HG02759 (cell line): Measurements from ENCODE around the gene ANKRD55.
A peak's percentile ranks its signal among the peaks of the same experiment; 100 is the strongest.
"Not testable (repeated sequence)": the region's sequence is repeated elsewhere in the genome, so short reads cannot be mapped to it uniquely, and the experiment has no call there.

Experiments
- ATAC-seq: cut with Tn5 transposase; IDR thresholded peaks from one replicate; pipeline ENCODE4 v1.9.1; 2021; ENCODE audit warnings: mild to moderate bottlenecking, moderate library complexity; ENCODE audit not compliant: unreplicated experiment

The ANKRD55 gene

DNA sequence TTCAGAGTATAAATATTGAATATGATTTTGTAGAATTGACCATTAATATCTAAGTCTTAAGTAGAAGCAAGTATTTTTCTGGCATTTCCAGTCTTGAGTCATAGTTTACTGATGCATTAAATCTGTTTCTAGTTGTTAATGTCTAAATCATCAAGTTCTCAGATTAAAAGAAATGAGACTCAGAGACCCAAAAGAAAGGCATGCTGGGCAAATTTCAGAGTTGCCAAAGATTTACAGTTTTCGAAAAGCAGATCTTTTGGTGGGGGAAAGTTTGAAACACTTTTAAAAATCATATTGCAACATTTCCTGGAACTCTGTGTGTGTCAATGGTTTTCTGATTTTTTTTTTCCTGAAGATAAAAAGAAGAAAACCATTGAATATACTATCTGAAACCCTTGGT lies 60.9 kb downstream of the ANKRD55 start:
- ATAC-seq, result no peak

DNA sequence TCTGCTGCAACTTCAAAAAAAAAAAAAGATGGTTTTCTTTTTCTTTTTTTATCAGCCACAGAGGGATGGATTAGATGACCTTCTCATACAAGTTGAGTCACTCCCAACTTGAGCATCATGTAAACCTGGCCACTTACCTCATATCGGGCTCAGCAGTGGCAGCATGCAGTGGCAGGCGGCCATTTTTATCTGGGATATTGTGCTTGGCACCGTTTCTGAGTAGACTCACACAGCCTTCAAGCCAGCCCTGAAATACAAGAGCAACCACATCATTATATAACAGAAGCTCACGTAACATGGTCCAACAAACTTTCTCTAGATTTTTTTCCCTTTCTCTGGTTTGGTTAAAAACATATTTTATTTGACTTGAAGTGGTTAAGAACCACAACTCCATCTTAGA lies 62.6 kb downstream of the ANKRD55 start:
- ATAC-seq, result no peak

DNA sequence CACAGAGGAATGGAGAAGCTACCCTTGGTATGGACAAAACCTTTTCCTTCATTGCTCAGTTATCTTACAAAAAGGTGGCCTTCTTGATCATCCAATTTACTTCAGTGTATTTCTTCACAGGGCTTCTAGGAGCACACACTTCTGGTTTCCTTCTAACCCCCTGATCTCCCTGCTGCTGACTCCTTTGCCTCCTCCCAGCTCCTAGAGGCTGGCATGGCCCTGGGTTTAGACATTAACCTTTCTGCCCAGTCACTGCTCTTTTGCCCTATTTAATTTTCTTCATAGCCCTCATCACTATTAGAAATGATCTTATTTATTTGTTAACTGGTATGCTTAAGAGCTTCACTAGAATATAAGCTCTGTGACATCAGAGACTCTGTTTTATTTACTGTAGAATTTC lies 63.2 kb downstream of the ANKRD55 start:
- ATAC-seq, result no peak

DNA sequence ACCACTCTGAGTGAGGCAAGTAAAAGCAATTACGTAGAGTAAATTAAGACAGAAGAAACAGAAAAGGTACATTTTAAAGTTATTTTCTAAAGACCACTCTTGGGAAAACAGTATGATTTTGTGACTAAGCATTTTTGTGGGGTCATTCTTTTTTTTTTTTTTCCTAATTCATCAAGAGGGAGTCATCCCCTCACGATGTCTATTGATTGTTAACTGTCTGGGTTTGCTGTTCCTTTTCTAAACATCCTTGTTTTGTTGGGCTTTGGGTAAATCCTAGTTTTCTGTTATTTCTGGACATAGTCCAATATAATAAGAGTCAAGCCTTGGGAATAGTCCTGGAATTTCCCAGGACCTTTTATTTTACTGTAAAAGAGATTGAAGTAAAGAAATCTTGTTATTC lies 63.8 kb downstream of the ANKRD55 start:
- no peak for ATAC-seq

DNA sequence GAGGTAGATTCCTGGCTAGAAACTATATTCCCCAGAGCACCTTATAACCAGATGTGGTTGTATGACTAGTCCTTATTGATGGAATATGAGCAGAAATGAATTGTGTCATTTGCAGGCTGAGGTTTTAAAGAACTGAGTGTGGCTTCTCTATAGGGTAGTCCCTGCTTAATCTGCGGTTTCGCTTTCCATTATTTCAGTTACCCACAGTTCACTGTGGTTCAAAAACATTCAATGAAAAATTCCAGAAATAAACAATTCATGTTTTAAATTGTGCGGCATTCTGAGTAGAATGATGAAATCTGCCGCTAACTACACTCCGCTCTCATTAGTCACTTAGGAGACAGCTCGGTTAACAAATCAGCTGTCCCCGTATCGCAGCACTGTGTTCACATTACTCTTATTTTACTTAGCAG lies 65.1 kb downstream of the ANKRD55 start:
- ATAC-seq, result no peak

DNA sequence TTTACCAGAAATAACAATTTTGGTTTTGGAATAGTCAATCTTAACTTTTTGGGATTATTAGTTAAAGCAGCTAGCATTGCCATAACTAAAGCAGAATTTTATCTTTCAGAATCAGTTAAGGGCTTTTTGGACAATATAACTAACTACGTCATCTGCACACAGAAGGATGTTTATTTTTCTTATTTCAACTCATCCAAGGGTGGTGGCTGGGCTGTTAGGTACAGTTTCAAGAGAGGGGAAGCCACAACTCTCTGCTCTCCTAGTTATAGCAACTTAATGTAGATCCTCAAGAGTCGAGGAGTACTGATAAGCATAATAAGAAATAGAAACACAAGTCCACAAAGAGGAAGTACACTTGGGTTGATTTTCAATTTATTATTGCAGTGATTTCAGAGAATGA lies 65.6 kb downstream of the ANKRD55 start:
- ATAC-seq, result no peak

DNA sequence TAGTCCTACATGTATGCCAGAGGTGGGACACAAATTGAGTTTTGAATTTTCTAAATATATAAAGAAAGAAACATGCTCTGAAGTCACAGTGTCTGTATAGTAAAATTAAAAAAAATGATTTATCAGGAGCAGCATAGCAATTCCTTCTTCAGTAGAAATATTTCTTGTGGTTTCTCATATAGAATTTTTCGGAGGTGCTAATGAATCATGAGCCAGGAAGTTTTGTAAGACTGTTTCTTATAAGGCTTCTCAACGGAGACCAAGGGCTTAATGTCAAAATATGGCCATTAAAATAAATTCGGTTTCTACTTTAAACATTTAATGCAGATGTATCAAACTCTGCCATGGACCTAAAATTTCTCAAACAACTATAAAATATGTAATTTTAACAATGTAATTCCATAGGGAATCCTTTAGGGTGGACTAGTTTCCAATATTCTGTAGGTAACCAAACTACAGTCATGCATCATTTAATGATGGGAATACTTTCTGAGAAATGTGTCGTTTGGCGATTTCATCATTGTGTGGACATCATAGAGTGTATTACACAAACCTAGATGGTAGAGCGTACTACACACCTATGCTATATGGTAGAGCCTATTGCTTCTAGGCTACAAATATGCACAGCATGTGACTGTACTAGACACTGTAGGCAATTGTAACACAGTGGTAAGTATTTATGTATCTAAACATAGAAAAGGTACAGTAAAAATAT lies 66.3 kb downstream of the ANKRD55 start:
- ATAC-seq, result no peak

DNA sequence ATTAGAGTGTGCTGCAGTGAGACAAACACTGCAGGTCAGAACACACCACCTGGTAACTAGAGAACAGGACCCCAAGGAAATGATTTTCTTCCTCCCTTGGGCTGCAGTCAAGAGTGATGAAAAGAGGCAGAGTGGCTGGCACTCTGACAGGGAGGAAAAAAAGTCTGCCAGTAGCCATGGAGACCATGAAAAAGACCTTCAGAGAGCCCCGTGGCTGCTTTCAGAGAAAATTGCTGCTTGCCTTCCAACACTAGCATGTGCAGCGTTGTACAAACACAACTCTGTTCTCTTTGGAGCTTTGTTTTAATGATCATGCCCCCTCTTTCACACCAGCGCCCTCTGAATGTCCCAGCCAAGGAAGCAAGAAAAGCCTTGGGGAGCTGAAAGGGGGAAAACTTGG lies 68.8 kb downstream of the ANKRD55 start:
- ATAC-seq, result no peak

DNA sequence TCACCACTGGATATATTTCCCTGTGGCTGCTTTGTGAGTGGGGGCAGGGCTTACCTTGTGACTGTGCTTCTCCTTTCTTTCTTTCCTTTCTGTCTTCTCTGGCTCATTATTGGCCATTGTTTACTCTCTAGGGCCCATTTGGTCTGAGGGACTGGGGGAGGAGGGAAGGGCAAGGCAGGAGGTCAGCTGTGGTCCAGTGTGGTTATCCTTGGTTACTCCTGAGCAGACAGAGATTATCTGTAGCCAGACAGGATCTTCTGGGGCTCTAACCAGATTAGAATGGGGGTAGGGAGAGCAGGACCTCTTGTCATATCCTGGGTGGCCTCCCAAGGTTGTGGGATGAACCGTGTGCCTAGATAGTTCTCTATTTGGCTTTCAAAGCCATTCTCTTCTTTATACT lies 71.2 kb downstream of the ANKRD55 start:
- ATAC-seq, result no peak

DNA sequence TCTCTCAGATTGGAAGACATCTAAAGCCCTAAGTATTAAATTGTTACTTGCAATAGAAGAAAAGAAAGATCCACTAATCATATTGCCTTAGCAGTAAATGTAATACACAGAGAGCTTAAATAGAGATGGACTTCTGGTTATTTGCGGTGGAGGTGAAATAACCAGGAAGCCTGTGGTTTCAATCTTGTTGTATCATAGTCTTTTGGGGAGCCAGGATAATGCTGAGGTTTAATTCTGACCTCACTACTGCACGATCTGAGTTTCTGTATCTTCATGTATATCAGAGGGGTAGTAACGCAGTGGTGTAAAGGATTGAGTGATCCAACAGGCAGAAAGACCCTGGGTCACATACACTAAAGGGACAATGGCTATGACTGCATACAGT lies 71.7 kb downstream of the ANKRD55 start:
- ATAC-seq, result no peak

DNA sequence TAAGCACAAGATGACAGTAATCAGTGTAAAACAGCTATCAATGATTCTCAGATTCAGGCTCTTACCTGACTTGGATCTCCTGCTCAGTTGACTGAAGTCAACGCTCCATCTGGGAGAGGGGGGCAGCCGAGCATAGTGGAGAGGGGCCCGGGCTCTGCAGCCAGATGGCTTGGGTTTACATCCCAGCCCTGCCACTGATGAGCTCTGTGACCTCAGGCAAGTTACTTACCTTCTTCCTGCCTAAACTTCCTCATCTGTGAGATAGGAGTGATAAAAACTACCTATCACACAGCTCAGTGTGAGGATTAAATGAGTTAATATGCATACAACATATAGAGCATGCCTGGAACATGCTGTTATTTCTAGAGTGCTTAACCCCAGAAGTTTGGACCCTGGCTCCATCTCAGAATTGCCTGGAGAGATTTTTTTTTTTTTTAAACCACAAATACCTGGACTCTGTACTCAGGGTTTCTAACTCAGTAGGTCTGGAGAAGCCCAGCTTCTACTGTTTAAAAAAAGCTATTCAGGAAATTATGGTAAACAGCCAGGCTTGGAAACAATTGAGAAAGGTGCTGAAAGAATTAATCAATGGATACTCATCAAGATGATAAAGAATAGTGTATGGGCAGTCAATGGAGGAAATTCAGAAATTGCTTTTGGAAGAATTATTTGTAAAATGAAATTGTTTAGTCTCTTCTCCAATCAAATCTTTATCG lies 72.2 kb downstream of the ANKRD55 start:
- no peak for ATAC-seq

DNA sequence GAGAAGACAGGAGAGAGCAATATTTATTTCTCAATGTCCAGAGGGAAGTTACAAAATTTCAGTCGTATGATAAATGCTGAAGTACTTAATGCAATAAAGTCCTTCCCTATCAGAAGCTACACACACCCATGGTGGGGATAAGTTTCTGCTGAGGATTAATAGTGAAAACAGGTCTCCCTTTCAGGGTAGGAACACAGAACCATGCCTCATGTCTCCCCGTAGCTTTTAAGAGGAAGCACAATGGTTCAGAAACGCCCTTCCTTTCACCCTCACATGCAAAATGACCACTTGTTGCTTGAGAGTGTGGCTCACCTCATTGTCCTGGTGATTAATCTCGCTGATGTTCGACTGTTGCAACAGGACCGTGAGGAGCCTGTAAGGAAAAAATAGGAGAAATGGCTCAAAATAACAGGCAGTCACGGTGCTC lies 73.6 kb downstream of the ANKRD55 start:
- ATAC-seq, result no peak

DNA sequence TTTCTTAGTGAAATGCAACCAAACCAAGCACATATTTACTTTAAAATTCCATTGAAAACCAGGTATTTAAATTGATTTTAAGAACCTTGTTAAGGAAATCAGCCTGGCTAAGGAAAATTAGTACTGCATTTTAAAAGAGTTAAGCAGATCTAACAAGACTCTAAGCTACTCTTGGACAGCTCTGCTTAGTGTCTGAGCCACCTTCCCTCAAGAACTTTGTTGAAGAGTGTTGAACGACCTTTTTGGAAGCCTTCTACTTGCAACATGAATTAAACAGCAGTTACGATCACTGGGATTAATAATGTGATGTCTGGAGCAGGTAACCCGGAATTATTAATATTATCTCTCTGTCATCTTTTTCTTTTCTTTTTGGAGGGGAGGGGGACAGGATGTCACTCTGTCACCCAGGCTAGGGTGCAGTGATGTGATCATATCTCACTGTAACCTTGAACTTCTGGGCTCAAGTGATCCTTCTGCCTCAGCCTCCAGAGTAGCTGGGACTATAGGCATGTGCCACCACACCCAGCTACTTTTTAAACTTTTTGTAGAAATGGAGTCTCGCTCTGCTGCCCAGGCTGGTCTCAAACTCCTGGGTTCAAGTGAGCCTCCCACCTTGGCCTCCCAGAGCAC lies 74.7 kb downstream of the ANKRD55 start:
- ATAC-seq, result no peak

DNA sequence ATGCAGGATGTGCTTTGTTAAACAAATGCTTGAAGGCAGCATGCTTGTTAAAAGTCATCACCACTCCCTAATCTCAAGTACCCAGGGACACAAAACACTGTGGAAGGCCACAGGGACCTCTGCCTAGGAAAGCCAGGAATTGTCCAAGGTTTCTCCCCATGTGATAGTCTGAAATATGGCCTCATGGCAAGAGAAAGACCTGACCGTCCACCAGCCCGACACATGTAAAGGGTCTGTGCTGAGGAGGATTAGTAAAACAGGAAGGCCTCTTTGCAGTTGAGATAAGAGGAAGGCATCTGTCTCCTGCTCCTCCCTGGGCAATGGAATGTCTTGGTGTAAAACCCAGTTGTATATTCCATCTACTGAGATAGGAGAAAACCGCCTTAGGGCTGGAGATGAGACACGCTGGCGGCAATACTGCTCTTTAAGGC lies 75.9 kb downstream of the ANKRD55 start:
- ATAC-seq, result not testable (repeated sequence)

DNA sequence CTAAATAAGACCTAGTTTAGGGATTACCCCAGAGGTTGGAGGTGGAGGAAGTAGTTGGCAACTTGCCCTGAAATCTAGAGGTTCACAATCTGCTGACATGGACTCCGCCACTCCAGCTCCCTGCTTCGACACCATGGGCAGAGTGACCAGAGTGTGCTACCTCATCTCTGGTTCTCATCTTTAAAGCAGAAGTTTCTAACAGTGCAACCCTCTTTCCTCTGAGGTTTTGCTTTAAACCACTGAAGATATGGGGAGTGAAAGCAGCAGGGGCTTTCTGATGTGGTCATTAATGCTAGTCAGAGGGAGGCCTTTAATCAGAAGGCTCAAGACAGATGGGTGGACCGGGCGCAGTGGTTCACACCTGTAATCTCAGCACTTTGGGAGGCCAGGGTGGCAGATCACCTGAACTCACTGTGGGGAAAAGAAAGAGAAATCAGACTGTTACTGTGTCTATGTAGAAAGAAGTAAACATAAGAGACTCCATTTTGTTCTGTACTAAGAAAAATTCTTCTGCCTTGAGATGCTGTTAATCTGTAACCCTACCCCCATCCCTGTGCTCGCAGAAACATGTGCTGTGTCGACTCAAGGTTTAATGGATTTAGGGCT lies 76.4 kb downstream of the ANKRD55 start:
- peak; percentile 72 for ATAC-seq

DNA sequence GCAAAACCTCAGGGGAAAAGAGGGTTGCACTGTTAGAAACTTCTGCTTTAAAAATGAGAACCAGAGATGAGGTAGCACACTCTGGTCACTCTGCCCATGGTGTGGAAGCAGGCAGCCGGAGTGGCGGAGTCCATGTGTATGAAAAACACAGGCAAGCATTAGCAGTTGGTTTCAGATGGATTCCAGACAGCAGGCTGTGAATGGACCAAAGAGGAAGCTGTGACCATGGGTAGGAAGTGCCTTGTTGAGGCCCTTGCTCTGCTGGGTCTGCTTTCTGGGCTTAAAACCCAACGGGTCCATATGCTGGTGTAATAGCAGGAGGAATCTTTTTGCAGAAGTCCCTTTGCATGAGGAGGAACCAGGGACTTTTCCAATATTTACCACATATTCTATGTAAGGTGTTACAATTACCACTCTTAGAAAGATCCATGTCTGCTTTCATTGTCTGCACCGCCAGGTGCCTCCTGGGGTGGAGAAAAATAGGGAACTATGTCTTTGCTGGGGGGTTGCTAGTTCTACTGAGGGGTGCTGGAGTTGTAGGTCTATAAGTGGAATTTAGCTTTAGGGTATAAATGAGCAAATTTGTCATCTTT lies 77.0 kb downstream of the ANKRD55 start:
- peak; percentile 13 for ATAC-seq

DNA sequence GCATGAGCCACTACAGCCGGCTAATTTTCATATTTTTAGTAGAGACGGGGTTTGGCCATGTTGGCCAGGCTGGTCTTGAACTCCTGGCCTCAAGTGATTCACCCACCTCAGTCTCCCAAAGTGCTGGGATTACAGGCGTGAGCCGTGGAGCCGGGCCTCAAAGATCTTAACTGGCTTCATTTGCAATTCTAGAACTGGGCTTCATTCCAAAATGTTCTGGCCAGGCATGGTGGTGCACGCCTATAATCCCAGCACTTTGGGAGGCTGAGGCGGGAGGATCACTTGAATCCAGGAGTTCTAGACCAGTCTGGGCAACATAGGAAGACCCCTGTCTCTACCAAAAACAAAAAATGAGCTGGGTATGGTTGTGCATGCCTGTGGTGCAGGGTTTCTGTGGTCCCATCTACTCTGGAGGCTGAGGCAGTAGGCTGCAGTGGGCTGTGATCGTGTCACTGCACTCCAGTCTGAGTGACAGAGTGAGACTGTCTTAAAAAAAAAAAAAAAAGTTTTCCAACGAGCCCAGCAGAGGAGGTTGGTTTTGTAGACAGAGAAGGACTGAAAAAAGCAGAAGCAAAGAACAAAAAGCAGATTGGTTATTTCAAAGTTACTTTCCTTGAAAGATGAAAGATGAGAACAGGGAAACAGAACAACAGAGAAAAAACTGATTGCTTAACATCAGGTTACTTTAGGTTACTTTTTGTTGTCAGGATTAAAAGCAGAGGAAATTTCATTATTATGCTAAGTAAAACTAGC lies 78.2 kb downstream of the ANKRD55 start:
- no peak for ATAC-seq

DNA sequence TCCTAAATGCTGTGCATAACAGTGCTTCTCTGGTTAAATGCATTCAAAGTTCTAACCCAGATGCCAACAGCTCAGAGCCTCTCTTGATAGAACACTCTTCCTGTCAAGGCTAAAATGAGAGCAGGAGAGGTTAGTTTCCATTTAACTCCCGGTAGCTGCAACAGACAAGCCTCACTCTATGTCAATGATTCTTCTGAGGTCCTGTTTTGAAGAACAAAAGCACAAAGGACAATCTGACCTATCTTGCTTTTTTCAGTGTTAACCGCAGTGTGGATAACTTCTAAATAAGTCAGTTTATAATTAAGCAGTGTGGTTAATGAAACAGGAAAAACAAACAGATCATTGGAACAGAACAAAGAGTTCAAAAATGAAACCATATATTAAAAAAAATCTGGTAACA lies 80.7 kb downstream of the ANKRD55 start:
- peak; percentile 26 for ATAC-seq

DNA sequence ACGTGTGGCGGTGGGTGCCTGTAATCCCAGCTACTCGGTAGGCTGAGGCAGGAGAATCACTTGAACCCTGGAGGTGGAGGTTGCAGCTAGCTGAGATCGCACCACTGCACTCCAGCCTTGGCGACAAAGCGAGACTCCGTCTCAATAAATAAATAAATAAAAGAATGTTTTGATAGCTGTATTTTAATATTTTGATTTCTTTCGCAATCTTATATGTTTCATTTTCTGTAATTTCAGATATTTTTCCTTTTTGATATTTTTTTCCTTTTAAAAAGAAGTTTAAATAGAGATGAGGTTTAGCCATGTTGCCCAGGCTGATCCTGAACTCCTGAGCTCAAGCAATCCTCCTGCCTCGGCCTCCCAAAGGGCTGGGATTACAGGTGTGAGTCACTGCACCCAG lies 82.4 kb downstream of the ANKRD55 start:
- not testable (repeated sequence) for ATAC-seq

DNA sequence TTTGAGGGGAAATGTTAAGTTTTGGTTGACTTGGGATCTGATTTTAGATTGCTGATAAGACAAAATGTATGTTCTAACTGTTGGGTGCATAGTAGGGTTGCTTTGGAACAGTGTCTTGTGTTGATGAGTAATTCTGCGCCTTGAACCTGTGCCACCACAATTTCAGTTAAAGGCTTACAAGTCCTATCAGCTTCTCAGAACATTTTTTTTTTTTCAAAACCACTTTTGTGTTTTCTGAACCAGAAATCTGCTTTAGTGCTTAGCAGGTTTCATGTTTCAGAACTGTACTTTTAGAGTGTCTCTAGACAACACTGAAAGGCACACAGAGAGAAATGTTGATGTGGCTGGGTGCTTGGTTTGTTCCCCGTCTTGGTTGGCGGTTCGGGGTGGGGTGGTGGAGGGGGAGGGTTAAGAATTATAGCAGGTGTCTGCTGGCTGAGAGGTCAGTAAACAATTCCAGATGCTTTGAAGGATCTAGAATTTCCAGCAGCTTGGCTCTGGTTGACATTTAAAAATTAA lies 84.6 kb downstream of the ANKRD55 start:
- ATAC-seq, result peak; percentile 93
